GM18505 (cell line): ENCODE measurements around the gene KCNH8.
"Not testable (repeated sequence)": the region's sequence is repeated elsewhere in the genome, so short reads cannot be mapped to it uniquely, and the experiment has no call there.

Source experiments
- ATAC-seq: cut with Tn5 transposase; IDR thresholded peaks from one replicate; pipeline ENCODE4 v1.9.1; 2021; ENCODE audit not compliant: unreplicated experiment
- POLR2A ChIP-seq: IDR thresholded peaks from 4 replicates; pipeline ENCODE4 v1.6.1; 2011; ENCODE audit warnings: borderline replicate concordance; ENCODE audit not compliant: insufficient read depth, insufficient read length; ENCODE audit errors: extremely low read depth

KCNH8 gene

DNA sequence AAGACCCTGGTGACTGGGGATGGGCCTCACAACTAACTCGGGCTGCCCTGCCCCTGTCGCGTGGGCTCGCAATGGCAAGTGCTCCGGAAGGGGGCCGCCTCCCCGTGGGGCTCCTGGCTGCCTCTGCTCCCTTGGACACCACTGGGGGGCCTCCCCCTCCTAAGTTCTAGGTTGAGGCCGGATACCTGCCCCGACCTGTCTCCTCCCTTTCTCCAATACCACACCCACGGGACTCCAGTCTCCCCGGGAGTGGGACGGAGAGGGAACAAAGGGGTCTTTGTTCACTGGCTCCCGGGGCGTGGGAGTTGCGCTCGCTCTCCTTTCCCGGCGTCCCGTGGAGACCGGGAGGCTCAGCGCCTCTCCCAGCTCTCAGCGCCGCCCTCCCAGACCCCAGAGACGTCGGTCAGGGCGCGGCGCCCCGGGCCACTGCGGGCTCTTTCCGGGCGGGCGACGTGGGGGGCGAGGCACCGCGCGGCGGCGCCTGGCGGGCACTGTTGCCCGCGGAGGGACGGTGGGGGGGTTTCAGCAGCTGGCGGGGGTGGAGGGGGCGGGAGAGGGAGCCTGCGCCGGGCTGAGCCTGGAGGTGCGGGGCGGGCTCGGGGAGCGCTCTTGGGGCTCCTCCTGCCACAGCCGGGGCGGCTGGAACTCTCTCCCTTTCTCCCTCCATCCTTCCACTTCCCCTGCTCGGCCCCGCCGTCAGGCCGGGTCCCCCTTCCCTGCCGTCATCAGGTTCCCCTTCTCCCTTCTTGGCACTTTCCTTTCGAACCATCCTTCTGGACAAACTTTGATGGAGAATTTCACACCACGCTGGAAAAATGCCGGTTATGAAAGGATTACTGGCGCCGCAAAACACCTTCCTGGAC, at the start of gene KCNH8:
TSS of gene KCNH8 (plus strand) at position 606 of the 863 bp plus-strand sequence. CDS start at position 816, 210 bp downstream.
- TF ChIP-seq POLR2A, result no peak
- ATAC-seq, result no peak

DNA sequence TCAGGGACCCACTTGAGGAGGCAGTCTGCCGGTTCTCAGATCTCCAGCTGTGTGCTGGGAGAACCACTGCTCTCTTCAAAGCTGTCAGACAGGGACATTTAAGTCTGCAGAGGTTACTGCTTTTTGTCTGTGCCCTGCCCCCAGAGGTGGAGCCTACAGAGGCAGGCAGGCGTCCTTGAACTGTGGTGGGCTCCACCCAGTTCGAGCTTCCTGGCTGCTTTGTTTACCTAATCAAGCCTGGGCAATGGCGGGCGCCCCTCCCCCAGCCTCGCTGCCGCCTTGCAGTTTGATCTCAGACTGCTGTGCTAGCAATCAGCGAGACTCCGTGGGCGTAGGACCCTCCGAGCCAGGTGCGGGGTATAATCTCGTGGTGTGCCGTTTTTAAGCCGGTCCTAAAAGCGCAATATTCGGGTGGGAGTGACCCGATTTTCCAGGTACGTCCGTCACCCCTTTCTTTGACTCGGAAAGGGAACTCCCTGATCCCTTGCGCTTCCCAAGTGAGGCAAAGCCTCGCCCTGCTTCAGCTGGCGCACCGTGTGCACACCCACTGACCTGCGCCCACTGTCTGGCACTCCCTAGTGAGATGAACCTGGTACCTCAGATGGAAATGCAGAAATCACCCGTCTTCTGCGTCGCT, 45.5 kb upstream of the KCNH8 start:
- ATAC-seq, result not testable (repeated sequence)

DNA sequence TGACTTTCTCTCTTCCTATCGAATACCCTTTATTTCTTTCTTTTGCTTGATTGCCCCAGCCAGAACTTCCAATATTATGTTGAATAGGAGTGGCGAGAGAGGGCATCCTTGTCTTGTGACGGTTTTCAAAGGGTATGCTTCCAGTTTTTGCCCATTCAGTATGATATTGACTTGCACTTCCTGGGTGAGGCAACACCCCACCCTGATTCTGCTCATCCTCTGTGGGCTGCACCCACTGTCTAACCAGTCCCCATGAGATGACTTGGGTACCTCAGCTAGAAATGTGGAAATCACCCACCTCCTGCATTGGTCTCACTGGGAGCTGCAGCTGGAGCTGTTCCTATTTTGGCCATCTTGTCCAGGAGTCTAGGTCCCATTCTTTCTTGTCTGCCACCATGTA, 44.8 kb upstream of the KCNH8 start:
- no peak for ATAC-seq
- no peak for TF ChIP-seq POLR2A

DNA sequence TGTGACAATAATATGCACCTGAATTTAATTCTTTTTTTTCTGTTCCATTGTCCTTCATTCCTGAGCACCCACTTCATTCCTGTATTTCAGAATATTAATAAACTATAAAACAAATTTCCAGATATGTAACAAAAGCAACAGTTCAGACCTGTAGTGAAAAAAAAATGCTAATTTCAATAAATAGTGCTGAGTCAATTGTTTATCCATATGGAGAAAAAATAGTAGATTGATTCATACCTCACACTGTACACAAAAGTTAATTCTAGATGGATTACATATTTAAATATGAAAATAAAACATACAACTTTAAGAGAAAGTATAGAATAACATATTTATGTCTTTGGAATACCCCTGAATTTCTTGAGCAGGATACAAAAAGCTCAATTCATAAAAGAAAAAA, 43.9 kb upstream of the KCNH8 start:
- no peak for ATAC-seq
- no peak for TF ChIP-seq POLR2A

DNA sequence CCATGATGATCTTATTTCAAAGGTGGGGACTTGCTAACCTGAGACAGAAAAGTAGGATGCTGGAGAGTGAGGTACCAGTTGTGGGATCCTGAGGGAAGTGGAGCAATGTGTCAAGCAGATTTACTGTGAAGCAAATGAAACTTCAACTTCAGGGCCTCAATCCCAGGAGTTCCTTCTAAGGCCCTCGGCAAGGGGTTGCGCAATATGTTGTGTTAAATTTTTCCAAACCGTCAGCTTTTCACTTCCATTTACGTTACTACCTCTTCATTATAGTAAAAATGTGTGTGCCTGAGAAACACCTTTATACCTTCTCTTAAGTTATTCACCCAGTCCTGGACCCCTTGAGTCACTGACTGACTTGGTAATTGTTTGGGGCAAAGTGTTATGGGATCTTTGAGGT, 42.5 kb upstream of the KCNH8 start:
- ATAC-seq, result no peak
- no peak for TF ChIP-seq POLR2A

DNA sequence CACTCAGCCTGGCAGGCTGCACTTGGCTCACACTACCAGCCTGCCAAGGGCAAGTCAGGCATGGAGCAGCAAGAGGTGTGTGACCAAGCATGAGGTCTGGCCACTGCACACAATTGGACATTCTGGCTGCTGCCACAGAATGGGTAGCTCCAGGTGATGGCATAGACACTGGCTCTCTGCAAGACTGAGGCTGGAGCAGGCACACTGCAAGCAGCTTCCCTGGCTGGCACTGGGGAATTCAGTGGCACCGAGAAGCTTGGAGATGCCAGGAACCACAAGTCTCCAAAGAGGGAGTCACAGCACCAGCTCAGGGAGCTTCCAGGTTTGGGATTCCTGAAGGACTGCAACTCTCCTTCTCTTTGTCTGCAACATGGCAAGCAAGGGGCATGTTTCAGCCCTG, 42.0 kb upstream of the KCNH8 start:
- no peak for TF ChIP-seq POLR2A
- no peak for ATAC-seq

DNA sequence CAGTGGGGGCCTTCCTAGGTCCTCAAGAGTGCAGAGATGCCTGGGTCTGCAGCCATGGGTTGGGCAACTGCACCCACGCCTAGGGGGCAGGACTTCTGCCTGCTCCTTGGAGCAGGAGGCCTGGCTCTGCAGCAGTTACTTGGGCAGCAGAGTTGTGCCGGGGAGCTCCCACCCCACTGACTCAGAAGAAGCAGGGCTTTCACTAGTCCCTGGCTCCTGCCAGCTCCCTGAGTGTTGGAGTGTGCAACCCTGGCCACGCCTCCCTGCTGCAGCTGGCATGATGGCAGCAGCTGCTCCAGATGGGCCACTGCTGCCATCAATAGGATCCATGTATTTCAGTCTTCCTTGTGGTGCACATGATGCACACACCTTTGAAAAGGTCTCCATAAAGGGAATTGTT, 40.6 kb upstream of the KCNH8 start:
- TF ChIP-seq POLR2A, result no peak
- no peak for ATAC-seq

DNA sequence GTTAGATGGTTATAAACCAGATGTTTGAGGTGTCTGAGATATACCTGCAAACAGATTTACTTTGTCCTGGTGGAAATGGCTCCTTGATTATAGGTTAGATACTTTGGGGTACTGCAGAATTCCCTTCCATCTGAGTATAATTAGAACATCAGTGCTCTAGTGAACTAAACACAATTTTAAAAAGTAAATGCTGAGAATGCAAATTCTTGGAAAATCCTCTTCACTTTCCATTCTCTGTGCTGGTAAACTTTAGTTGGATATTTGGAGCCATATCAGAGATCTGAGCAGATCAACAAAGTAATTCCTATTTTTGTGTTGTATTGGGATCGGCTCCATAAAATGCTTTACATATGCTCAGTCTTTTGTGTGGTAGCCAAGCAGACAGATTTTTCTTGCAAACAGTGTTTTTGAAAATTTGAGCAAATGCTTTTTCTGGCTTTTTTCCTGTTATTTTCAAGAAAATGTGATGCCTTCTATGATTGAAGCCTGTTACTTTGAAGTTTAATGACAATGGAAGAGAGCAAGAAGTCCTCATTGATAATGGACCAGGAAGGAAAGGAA, 37.9 kb upstream of the KCNH8 start:
- no peak for ATAC-seq
- no peak for TF ChIP-seq POLR2A

DNA sequence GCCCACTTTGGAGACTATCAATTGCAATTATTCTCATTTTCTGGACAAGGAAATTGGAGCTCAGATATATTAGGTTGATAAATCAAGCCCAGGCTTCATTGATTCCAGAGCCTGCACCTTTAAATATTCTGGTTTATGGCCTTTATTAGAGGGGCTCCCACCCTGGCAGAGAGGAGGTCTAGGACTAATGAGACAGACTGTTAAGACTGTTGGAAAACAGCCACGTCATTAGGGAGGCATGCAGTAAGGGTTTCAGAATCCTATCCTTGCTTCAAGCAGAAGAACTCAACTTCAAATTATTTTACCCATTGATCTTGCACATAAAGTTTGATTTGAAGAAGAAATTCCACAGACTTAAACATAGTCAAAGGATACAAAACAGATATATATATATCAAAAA, 33.8 kb upstream of the KCNH8 start:
- ATAC-seq, result no peak
- TF ChIP-seq POLR2A, result no peak

DNA sequence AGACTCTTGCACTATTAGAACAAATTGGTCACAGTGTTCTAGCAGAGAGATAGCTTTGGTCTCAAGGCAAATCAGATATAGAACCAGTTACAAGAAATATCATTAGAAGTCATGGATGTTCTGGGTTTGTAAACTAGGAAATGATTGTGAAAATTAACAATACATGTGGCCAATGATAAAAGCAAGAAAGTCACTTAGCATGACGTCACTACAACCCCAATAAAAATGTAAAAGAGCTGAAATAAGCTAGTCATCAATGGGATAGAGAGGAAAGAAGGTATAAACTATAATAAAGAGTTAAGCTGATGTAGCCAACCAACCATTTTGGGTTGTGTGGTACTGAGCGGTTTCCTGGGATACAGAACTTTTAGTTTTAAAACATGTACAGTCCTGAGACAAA, 32.1 kb upstream of the KCNH8 start:
- TF ChIP-seq POLR2A, result no peak

DNA sequence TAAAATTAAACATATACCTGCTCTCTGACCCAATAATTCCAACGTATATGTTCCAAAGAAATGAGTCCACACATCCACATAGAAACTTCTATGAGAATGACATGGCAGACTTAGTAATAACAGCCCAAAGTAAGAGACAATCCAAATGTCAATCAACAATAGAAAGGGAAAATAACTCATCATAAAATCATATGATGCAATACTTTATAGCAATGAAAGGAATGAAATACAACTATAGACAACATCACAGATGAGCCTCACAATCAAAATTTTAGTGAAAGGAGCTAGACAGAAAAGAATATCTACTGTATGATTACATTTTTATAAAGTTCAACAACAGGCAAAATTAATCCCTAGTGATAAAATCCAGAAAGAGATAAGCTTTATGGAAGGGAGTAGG, 23.6 kb upstream of the KCNH8 start:
- no peak for TF ChIP-seq POLR2A
- no peak for ATAC-seq

More for the DNA sequence above, 32.1 kb upstream of the KCNH8 start:
- no peak for ATAC-seq

DNA sequence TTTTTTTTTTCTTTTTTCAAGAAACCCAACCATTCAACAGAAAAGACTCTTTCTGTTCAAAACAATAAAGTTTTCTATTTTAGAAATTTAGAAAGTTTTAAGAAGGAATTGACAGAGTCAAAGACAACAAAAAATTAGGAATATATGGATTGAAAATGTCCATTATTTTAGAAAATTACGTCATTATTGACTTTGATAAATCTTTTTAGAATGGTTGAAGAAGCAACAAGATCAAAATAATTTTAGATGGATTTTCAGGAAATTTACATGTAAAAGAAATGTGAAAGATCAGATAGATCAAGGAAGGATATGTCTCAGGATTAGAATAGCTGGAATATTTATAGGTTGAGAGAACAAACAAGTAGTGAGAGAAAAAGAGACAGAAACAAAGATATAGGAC, 8.4 kb upstream of the KCNH8 start:
- no peak for TF ChIP-seq POLR2A
- no peak for ATAC-seq

DNA sequence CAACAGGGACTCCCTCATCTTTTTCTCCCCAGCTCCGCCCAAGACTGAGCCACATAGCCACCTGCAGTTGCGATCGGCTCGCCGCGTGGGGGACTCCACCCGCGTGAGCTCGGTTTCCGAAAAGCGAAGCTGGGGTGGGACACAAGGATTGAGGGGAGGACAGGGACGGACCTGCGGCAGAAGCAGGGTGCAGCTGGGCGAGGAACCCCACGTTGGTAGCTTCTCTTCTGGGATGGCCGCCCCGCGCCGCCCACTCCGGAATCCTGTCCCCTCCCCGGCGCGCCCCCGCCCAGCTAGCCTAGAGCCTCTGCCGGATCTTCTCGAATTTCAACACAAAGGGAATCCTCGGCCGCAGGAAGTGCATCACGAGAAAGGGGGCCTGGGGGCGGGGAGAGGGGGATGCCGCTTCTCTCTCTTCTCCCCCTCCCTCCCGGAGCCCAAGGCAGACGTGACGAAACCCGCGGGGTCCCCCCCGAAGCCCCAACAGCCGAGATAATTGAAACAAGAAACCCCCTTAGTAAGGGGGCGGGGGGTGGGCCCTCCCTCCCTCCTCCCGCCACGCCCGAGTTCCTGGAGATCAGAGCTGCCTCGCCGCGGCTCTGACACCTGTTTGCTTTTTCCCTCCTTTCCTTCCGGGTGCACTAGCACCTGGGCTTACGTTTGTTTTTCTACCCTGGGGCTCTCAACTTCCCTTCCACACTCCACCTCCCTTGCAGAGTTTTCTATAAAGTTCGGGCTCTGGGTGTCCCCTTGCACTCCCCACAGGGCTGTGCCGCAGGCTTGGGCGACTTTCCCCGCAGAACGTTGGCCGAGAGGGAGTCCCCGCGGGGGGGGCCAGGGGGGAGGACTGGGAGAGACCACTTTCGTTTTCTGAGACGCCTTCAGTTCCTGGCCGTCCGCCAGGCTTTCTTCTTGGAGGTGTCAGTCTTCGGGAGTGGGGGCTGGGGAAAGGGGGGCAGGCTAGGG, 1.3 kb upstream of the KCNH8 start:
- TF ChIP-seq POLR2A, result no peak
- ATAC-seq, result peak; percentile 71
